Fibroblast of the conjunctiva (primary cell): Measurements from ENCODE around the gene NCAM1.
A peak's percentile ranks its signal among the peaks of the same experiment; 100 is the strongest.

Source experiments
- DNase-seq: peaks from one replicate; pipeline ENCODE4 v3.0.0-alpha.2; 2010; ENCODE audit warnings: low read depth

Gene NCAM1

GRCh38 chr11:113131036-113131775, 170.0 kb downstream of the NCAM1 start:
- DNase-seq: no peak

- DNase-seq: no peak
These were observed 171.9 kb downstream of the NCAM1 start for GRCh38 chr11:113133071-113133470.

GRCh38 chr11:113134626-113135025, 173.4 kb downstream of the NCAM1 start:
- DNase-seq: no peak

- DNase-seq: no peak
These were observed 176.7 kb downstream of the NCAM1 start for GRCh38 chr11:113137713-113138529.

- DNase-seq: no peak
These were observed 177.5 kb downstream of the NCAM1 start for GRCh38 chr11:113138731-113139130.

GRCh38 chr11:113141010-113141409, 179.8 kb downstream of the NCAM1 start:
- no peak for DNase-seq

GRCh38 chr11:113142508-113142907, 181.3 kb downstream of the NCAM1 start:
- DNase-seq: no peak

GRCh38 chr11:113147249-113147648, 186.0 kb downstream of the NCAM1 start:
- DNase-seq: no peak

- DNase-seq: no peak
These were observed 186.9 kb downstream of the NCAM1 start for GRCh38 chr11:113148076-113148475.

- DNase-seq: no peak
These were observed 187.4 kb downstream of the NCAM1 start for GRCh38 chr11:113148652-113149051.

GRCh38 chr11:113151521-113151920, 190.3 kb downstream of the NCAM1 start:
- no peak for DNase-seq

- no peak for DNase-seq
These were observed 191.3 kb downstream of the NCAM1 start for GRCh38 chr11:113152500-113152899.

GRCh38 chr11:113153847-113154246, 192.6 kb downstream of the NCAM1 start:
- no peak for DNase-seq

- peak; percentile 8 for DNase-seq
These were observed 199.0 kb downstream of the NCAM1 start for GRCh38 chr11:113159988-113160807.

- no peak for DNase-seq
These were observed 199.5 kb downstream of the NCAM1 start for GRCh38 chr11:113160808-113161124.

GRCh38 chr11:113161711-113162591, 200.7 kb downstream of the NCAM1 start:
- DNase-seq: no peak

GRCh38 chr11:113162592-113162962, 201.4 kb downstream of the NCAM1 start:
- no peak for DNase-seq

GRCh38 chr11:113163291-113164030, 202.2 kb downstream of the NCAM1 start:
- DNase-seq: peak; percentile 26

GRCh38 chr11:113166280-113166679, 205.1 kb downstream of the NCAM1 start:
- DNase-seq: no peak

GRCh38 chr11:113167599-113167998, 206.4 kb downstream of the NCAM1 start:
- no peak for DNase-seq
